Upper lobe of right lung (tissue), 1 donor: ENCODE measurements around the gene GRID1. TPM values are rescaled to one million over a fixed set of nuclear protein-coding genes. Genes with fewer than 3 reads are reported as not detected.

ENCODE experiments used
- ATAC-seq: fragments of 200-7000 bp; cut with Tn5 transposase; one replicate; pipeline ENCODE4 v1.9.1; 2020; ENCODE audit warnings: mild to moderate bottlenecking, moderate library complexity
- DNase-seq: peaks from one replicate; pipeline ENCODE4 v3.0.0-alpha.2; 2020
- H3K27ac ChIP-seq: fragments of 200-600 bp; one replicate; pipeline ENCODE4 v1.8.0; 2022
- H3K27me3 ChIP-seq: fragments of 200-600 bp; one replicate; pipeline ENCODE4 v1.8.0; 2022; ENCODE audit warnings: mild to moderate bottlenecking
- H3K36me3 ChIP-seq: fragments of 200-600 bp; one replicate; pipeline ENCODE4 v1.8.0; 2022
- H3K4me1 ChIP-seq: fragments of 200-600 bp; one replicate; pipeline ENCODE4 v1.8.0; 2022
- H3K4me3 ChIP-seq: fragments of 200-600 bp; one replicate; pipeline ENCODE4 v1.8.0; 2022; ENCODE audit warnings: mild to moderate bottlenecking
- H3K9me3 ChIP-seq: fragments of 200-600 bp; one replicate; pipeline ENCODE4 v1.8.0; 2022
- intact Hi-C: fragments of 100-400 bp; cut with DNase I; formaldehyde crosslinking; loops from one replicate; pipeline ENCODE4 v1.11.0; 2022
- total RNA-seq: library from RNA; stranded (reverse); fragmentation: NEBNext Ultra II Directional; extraction: Animal tissue kit (Norgen Biotek cat#: 25700); gene quantifications from one replicate; pipeline ENCODE4 v1.2.1, GENCODE V29; 2021
- TF ChIP-seq, protein P1 (sequence below): fragments of 200-600 bp; IDR thresholded peaks from one replicate; pipeline ENCODE4 v1.8.0; 2022; ENCODE audit warnings: antibody characterized with exemption
- donor health status: DM: no; HTN: yes; CAD: no; lungs with severe emphysema.

Gene GRID1
- total RNA-seq, 1 donor from 2014 or later = 3.0 TPM

DNA sequence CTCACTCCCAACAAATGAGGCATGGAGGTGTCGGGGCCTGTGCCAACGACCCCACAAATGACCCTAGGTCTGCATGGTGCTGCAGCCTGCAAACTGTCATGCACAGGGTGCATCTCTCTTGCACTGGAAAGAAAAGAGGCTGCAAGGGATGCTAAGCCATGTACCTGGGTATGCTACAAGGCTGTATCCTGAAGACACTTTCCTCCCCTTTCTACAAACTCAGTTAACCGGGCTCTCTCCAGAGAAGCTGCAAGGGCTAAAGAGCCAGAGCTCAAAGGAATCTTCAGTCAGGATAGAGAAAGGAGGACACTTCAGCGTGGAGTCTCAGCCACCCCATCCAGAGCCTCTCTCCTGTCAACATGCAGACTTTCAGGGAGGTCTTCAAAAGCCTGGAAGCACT lies 449.0 kb downstream of the GRID1 start:
- DNase-seq (no peak), ATAC-seq (no peak)
- Histone ChIP-seq H3K27ac (no peak overlapping the region), H3K4me1 (no peaks in the 10 kb centered on the region), H3K9me3 (no peaks in the 10 kb centered on the region), H3K4me3 (no peak overlapping the region), H3K27me3 (no peaks in the 10 kb centered on the region), H3K36me3 (no peaks in the 10 kb centered on the region)
- intact Hi-C loops = no loop called here
- TF ChIP-seq, protein P1, sequence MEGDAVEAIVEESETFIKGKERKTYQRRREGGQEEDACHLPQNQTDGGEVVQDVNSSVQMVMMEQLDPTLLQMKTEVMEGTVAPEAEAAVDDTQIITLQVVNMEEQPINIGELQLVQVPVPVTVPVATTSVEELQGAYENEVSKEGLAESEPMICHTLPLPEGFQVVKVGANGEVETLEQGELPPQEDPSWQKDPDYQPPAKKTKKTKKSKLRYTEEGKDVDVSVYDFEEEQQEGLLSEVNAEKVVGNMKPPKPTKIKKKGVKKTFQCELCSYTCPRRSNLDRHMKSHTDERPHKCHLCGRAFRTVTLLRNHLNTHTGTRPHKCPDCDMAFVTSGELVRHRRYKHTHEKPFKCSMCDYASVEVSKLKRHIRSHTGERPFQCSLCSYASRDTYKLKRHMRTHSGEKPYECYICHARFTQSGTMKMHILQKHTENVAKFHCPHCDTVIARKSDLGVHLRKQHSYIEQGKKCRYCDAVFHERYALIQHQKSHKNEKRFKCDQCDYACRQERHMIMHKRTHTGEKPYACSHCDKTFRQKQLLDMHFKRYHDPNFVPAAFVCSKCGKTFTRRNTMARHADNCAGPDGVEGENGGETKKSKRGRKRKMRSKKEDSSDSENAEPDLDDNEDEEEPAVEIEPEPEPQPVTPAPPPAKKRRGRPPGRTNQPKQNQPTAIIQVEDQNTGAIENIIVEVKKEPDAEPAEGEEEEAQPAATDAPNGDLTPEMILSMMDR = no peak

GRCh38 chr10:85916994-85917573 lies 449.5 kb downstream of the GRID1 start:
- ATAC-seq (no peak), DNase-seq (no peak)
- no peaks in the 10 kb centered on the region for H3K27me3 ChIP-seq
- intact Hi-C loops = no loop called here
- no peak overlapping the region for H3K4me3 ChIP-seq
- no peaks in the 10 kb centered on the region for H3K9me3 ChIP-seq
- no peaks in the 10 kb centered on the region for H3K36me3 ChIP-seq
- TF ChIP-seq, protein P1 = no peak
- H3K4me1 ChIP-seq = no peaks in the 10 kb centered on the region
- H3K27ac ChIP-seq = no peak overlapping the region

- no peaks in the 10 kb centered on the region for H3K9me3 ChIP-seq
- H3K27ac ChIP-seq = no peak overlapping the region
- ATAC-seq (no peak), DNase-seq (no peak)
- TF ChIP-seq, protein P1 = no peak
- no peaks in the 10 kb centered on the region for H3K4me1 ChIP-seq
- H3K27me3 ChIP-seq = no peaks in the 10 kb centered on the region
- H3K36me3 ChIP-seq = no peaks in the 10 kb centered on the region
- H3K4me3 ChIP-seq = no peak overlapping the region
- intact Hi-C loops = no loop called here
These were observed 450.3 kb downstream of the GRID1 start for GRCh38 chr10:85916286-85916685.

GRCh38 chr10:85915245-85915846 lies 451.2 kb downstream of the GRID1 start:
- intact Hi-C loops = no loop called here
- Histone ChIP-seq H3K27me3 (no peaks in the 10 kb centered on the region), H3K36me3 (no peaks in the 10 kb centered on the region), H3K4me1 (no peaks in the 10 kb centered on the region), H3K9me3 (no peaks in the 10 kb centered on the region), H3K4me3 (no peak overlapping the region), H3K27ac (no peak overlapping the region)
- ATAC-seq (no peak), DNase-seq (no peak)
- TF ChIP-seq, protein P1 = no peak

GRCh38 chr10:85914720-85915119 lies 451.9 kb downstream of the GRID1 start:
- Histone ChIP-seq H3K9me3 (no peaks in the 10 kb centered on the region), H3K36me3 (no peaks in the 10 kb centered on the region), H3K4me1 (no peaks in the 10 kb centered on the region), H3K4me3 (no peak overlapping the region), H3K27ac (no peak overlapping the region), H3K27me3 (no peaks in the 10 kb centered on the region)
- TF ChIP-seq, protein P1 = no peak
- ATAC-seq (no peak), DNase-seq (no peak)
- intact Hi-C loops = no loop called here
